HepG2 (cell line): ENCODE results near the gene ARHGAP12. TPM values are rescaled to one million over a fixed set of nuclear protein-coding genes. Genes with fewer than 3 reads are reported as not detected.

Experiments
- BCL3 ChIP-seq: sonication (generic); formaldehyde crosslinking; IDR thresholded peaks from 2 replicates; pipeline ENCODE4 v1.5.1; 2020; ENCODE audit warnings: mild to moderate bottlenecking, missing genetic modification reagents, moderate library complexity
- BORCS8-MEF2B ChIP-seq: sonication (generic); formaldehyde crosslinking; IDR thresholded peaks from 2 replicates; pipeline ENCODE4 v1.8.0; 2022; ENCODE audit warnings: mild to moderate bottlenecking, missing genetic modification reagents
- ERF ChIP-seq: IDR thresholded peaks from 2 replicates; pipeline ENCODE4 v1.6.1; 2018; ENCODE audit warnings: missing biosample characterization, missing genetic modification reagents
- FOXA1 ChIP-seq, 2 experiments: fragments of 450-650 bp in 1 of 2; sonication (generic) in 1 of 2; formaldehyde crosslinking in 1 of 2; IDR thresholded peaks; 2 replicates each; pipeline versions ENCODE4 v1.4.0 to v1.6.1; 2016 to 2020; ENCODE audit warnings: missing genetic modification reagents in 1 of 2
- FOXJ3 ChIP-seq: sonication (generic); formaldehyde crosslinking; IDR thresholded peaks from 2 replicates; pipeline ENCODE4 v1.4.0; 2020; ENCODE audit warnings: missing genetic modification reagents, mild to moderate bottlenecking, borderline replicate concordance
- KDM5B ChIP-seq: sonication (generic); formaldehyde crosslinking; IDR thresholded peaks from 2 replicates; pipeline ENCODE4 v1.4.0; 2020; ENCODE audit warnings: missing genetic modification reagents, mild to moderate bottlenecking, borderline replicate concordance
- MBNL3 ChIP-seq: fragments of 250-450 bp; sonication (Bioruptor Pico); conservative IDR thresholded peaks from 2 replicates; pipeline ENCODE4 v1.8.0; 2022; ENCODE audit warnings: mild to moderate bottlenecking, inconsistent platforms
- PAXIP1 ChIP-seq: sonication (generic); formaldehyde crosslinking; conservative IDR thresholded peaks from 2 replicates; pipeline ENCODE4 v1.4.0; 2020; ENCODE audit warnings: mild to moderate bottlenecking, missing genetic modification reagents, moderate library complexity
- PHF21A ChIP-seq: sonication (generic); formaldehyde crosslinking; IDR thresholded peaks from 2 replicates; pipeline ENCODE4 v1.5.0; 2020; ENCODE audit warnings: mild to moderate bottlenecking, missing genetic modification reagents
- SP1 ChIP-seq, 2 experiments: fragments of 450-650 bp in 1 of 2; sonication (generic) in 1 of 2; formaldehyde crosslinking in 1 of 2; IDR thresholded peaks; 2 replicates each; pipeline versions ENCODE4 v1.4.0 to v1.6.1; 2016 to 2020; ENCODE audit warnings: missing genetic modification reagents in 1 of 2
- TCF7L2 ChIP-seq: IDR thresholded peaks from 2 replicates; pipeline ENCODE4 v1.6.1; 2011; ENCODE audit warnings: mild to moderate bottlenecking, low read depth, low read length, moderate library complexity
- ZGPAT ChIP-seq: IDR thresholded peaks from 2 replicates; pipeline ENCODE4 v1.6.1; 2016; ENCODE audit warnings: mild to moderate bottlenecking
- ZNF251 ChIP-seq: sonication (generic); formaldehyde crosslinking; IDR thresholded peaks from 2 replicates; pipeline ENCODE4 v1.9.0; 2021; ENCODE audit warnings: mild to moderate bottlenecking, missing genetic modification reagents
- ZNF292 ChIP-seq: sonication (generic); formaldehyde crosslinking; IDR thresholded peaks from 2 replicates; pipeline ENCODE4 v1.8.1; 2022; ENCODE audit warnings: mild to moderate bottlenecking, low read depth, missing genetic modification reagents, borderline replicate concordance
- ZNF496 ChIP-seq: sonication (generic); formaldehyde crosslinking; IDR thresholded peaks from 2 replicates; pipeline ENCODE4 v1.8.1; 2023; ENCODE audit warnings: mild to moderate bottlenecking, moderate library complexity, missing genetic modification reagents; ENCODE audit not compliant: insufficient replicate concordance
- ZNF674 ChIP-seq: sonication (generic); formaldehyde crosslinking; IDR thresholded peaks from 2 replicates; pipeline ENCODE4 v1.5.0; 2020; ENCODE audit warnings: low read depth, mild to moderate bottlenecking, missing genetic modification reagents
- ZNF710 ChIP-seq: sonication (generic); formaldehyde crosslinking; IDR thresholded peaks from 2 replicates; pipeline ENCODE4 v1.5.0; 2020; ENCODE audit warnings: mild to moderate bottlenecking, missing genetic modification reagents, borderline replicate concordance
- ZNF816 ChIP-seq: sonication (generic); formaldehyde crosslinking; IDR thresholded peaks from 2 replicates; pipeline ENCODE4 v1.8.0; 2022; ENCODE audit warnings: missing genetic modification reagents, mild to moderate bottlenecking, borderline replicate concordance
- ZSCAN20 ChIP-seq: sonication (generic); formaldehyde crosslinking; IDR thresholded peaks from 2 replicates; pipeline ENCODE4 v1.4.0; 2020; ENCODE audit warnings: missing genetic modification reagents, mild to moderate bottlenecking, borderline replicate concordance
- ZSCAN31 ChIP-seq: sonication (generic); formaldehyde crosslinking; IDR thresholded peaks from 2 replicates; pipeline ENCODE4 v1.5.0; 2020; ENCODE audit warnings: low read depth, mild to moderate bottlenecking, missing genetic modification reagents
- polyA plus RNA-seq, 8 experiments: library from polyadenylated mRNA; depleted of rRNA in 3 of 8; stranded (reverse) in 7 of 8; unstranded in 1 of 8; fragments of >200 nt; fragmentation: Illumina TruSeq in 4 of 8; extraction: Trizol in 4 of 8; gene quantifications; 2 replicates each; pipeline versions ENCODE4 v1.2.1 to v1.2.3, GENCODE V29; 2011 to 2016; ENCODE audit warnings: low read depth in 4 of 8, missing spikeins in 1 of 8, mixed read lengths in 1 of 8; ENCODE audit not compliant: insufficient read depth in 1 of 8
- total RNA-seq, 5 experiments: library from RNA; depleted of rRNA; stranded (reverse); fragments of >200 nt; fragmentation: Illumina TruSeq; extraction: Trizol; gene quantifications; 2 replicates each; pipeline ENCODE4 v1.2.3, GENCODE V29; 2016; ENCODE audit warnings: low read depth in 1 of 5

ARHGAP12 gene
- total and polyA plus RNA-seq, 2 of the 13 experiments (the other 11 are each of a cell fraction or from before 2014, with no cell fraction given) = 25.0 to 54.6 TPM

GRCh38 chr10:31912898-31913850 lies 15.5 kb downstream of the ARHGAP12 start (continued):
- TF ChIP-seq ZNF710 (CRISPR knock-in tag) (no peak), KDM5B (CRISPR knock-in tag) (no peak), BCL3 (CRISPR knock-in tag) (no peak), ZNF251 (CRISPR knock-in tag) (no peak), PHF21A (no peak), PAXIP1 (CRISPR knock-in tag) (0 out of 2 replicates have a peak, but pooled peaks have one; percentile 12), ZNF496 (CRISPR knock-in tag) (no peak), ZSCAN20 (CRISPR knock-in tag) (no peak), ZGPAT (no peak), MBNL3 (no peak), ZNF816 (CRISPR knock-in tag) (no peak), ZNF674 (CRISPR knock-in tag) (no peak), FOXJ3 (peak; percentile 40; the same call in 1 of the 2 replicates), ZSCAN31 (no peak), FOXA1 (IDR thresholded peaks at IDR 0.05) (no peak), FOXA1 (CRISPR knock-in tag; IDR thresholded peaks at IDR 0.05) (peak; percentile 63), TCF7L2 (no peak), ERF (CRISPR knock-in tag) (no peak), SP1 (IDR thresholded peaks at IDR 0.05) (no peak), SP1 (CRISPR knock-in tag; IDR thresholded peaks at IDR 0.05) (no peak), ZNF292 (CRISPR knock-in tag) (no peak), BORCS8-MEF2B (CRISPR knock-in tag) (no peak)
